ENCODE measurements around the gene CTXND1.

- TF ChIP-seq CTCF (IDR thresholded peaks at IDR 0.05) (no peak), POLR2A (IDR thresholded peaks at IDR 0.05) (no peak), EP300 (IDR thresholded peaks at IDR 0.05) (no peak)
These were observed 95.8 kb downstream of the CTXND1 start for GRCh38 chr15:80156176-80156720.
